Left renal cortex interstitium (tissue), 4 donors: ENCODE results near the gene PRDX1. TPM values are rescaled to one million over a fixed set of nuclear protein-coding genes. Genes with fewer than 3 reads are reported as not detected.

ENCODE experiments used
- DNase-seq, 4 donors: peaks; one replicate each; pipeline ENCODE4 v3.0.0-alpha.2; 2013; ENCODE audit warnings: low read depth in 4 of 4, low spot score in 2 of 4, missing footprints in 1 of 4
- polyA plus RNA-seq, 4 donors: library from polyadenylated mRNA; unstranded; fragments of 120-200 nt; gene quantifications; one replicate each; pipeline ENCODE4 v1.2.1, GENCODE V29; 2013; ENCODE audit not compliant: insufficient read length in 4 of 4

PRDX1 gene
- polyA plus RNA-seq = 100 to 1,000 TPM; 284 to 370 (median 317) TPM

DNA sequence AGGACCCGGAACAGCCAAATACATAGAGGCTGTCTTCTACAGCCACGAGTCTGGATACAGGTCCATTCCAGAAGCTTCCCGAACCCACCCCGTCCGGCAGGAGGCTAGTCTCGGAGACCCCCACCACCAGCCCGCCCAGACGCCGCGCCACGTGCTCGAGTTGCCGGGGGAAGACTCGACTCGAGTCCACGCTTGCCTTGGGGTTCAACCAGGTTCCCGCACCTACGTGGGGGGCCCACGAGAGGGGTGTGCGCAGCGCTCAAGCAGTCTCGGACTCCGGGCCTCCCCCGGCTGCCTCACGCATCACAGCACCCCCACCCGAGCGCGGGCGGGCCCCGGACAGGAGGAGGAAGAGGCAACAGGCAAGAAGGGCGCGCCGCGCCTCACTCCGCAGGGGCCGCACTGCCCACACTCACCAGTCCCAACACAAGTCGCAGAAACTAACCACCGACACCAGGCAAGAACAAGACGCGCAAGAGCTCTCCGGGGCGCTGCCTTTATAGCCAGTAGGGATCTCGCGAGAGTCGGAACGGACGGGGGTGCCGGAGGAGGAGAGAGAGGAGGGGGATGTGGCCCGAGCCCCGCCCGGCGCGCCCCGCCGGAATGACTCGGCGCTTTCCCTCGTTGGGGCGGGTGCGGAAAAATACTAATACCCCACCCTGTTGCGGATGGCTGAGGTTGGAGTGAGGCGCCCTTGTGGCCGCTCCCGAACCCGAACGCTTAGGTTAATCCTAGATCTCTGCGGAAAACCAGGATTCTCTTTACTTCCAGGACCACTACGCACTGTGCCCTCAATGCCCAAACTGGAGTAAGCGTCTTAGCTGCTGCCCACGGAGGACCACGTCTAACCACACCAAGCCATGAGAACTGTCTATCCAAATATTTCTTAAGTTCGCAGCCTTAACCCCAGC, at the start of gene PRDX1:
TSS of gene PRDX1 (minus strand) at position 472 of the 911 bp plus-strand sequence. CDS start 2,841 bp downstream, outside the sequence.
- DNase-seq = peak; percentile 90 to 96 (median 92)

DNA sequence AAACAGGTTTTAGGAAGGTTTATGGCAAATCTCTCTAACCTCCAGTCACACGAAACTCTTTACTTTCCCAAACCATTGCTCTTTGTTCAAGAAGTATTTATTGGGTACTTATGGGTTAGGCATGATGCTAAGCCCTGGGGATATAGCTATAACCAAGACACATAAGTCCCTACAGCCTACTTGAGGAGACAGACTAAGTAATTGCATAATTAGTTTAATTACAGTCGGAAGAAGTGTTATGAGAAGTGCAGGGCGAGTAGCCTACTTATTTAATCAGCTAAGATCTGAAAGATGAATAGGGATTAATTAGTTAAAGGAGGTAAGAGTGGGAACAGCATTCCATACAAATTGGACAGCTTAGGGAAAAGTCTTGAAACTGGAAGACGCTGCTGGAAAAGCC, 48.9 kb upstream of the PRDX1 start:
- no peak for DNase-seq

DNA sequence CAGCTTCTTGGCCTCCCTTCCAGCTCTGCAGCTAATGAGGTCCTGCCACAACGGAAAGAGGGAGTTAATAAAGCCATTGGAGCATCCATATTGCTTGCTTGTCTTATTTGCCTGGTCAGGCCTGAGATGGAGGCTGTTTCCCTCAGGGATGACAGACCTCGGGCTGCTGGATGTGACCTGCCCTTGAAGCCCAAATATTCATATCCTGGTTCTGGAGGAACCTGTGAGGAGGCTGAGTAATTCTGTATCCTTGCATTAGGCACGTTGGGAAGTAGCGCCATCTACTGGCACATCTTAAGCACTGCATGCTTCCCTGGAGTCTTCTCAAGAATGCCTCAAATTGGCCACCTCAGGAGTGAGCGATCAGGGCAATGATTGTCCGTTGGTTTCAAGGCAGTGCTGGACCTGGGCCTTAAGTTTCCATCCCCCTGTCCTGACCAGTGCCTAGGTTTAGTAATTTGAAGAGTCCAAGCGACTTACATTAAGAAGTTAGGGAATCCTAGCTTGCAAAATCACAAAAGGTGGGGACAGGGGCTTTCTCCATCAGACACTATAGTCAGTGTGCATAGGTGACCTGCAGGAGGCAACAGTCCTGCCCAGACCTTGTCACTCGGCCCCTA, 48.4 kb upstream of the PRDX1 start:
- DNase-seq = peak in 2 of 4 donors; percentile 52 to 56

DNA sequence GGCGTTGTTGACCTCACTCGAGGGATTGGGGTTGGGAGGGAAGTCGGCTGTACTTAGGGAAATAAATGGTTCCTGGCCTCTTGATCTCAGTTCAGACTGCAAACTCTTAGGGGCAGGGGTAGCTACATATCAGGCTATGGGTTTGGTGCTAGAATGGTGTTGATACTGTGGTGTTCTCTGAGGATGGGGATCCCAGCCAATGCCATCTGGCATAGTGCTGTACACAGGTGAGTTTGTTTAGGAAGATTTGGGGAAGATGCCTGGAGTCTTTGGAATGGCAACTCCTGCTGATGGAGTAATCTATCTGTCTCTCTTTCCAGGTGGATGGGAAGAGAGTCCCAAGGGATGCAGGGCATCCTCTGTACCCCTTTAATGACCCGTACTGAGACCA, 47.9 kb upstream of the PRDX1 start:
- DNase-seq = no peak

DNA sequence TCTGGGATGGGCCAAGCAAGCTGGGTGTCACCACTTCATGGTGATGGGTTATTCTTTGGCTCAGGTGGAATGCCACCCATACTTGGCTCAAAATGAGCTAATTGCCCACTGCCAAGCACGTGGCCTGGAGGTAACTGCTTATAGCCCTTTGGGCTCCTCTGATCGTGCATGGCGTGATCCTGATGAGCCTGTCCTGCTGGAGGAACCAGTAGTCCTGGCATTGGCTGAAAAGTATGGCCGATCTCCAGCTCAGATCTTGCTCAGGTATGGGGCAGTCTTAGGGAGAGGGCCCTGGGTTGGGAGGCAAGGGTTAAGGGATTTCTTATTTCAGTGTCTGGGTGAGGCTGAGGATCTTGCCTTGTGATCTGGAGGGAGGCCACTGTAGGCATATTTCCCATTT, 46.7 kb upstream of the PRDX1 start:
- DNase-seq = no peak

DNA sequence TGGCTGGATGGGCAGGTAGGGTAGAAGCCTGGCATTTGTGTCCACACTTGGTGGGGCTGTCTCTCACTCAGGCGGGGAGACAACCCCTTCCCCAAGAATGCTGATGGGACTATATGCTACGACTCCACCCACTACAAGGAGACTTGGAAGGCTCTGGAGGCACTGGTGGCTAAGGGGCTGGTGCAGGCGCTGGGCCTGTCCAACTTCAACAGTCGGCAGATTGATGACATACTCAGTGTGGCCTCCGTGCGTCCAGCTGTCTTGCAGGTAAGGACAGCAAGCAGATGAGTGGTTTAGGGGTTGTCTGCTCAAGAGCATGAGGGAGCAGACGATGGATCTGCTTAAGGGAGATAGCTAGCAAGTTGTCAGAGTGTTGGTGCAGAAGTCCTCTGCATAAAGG, 46.2 kb upstream of the PRDX1 start:
- DNase-seq = no peak

DNA sequence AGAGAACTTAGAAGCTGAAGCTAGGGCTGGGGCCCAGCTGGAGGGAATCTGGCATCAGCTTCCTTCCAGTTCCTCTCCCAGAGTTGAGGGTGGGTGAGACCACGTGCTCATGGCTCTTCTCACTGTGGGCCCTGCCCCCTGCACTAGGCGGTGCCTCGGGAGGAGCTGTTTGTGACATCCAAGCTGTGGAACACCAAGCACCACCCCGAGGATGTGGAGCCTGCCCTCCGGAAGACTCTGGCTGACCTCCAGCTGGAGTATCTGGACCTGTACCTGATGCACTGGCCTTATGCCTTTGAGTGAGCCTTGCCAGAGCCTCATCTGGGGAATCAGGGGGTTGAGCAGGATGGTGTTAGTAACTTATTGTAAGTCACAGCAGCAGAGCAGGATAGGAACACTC, 45.0 kb upstream of the PRDX1 start:
- DNase-seq = no peak

DNA sequence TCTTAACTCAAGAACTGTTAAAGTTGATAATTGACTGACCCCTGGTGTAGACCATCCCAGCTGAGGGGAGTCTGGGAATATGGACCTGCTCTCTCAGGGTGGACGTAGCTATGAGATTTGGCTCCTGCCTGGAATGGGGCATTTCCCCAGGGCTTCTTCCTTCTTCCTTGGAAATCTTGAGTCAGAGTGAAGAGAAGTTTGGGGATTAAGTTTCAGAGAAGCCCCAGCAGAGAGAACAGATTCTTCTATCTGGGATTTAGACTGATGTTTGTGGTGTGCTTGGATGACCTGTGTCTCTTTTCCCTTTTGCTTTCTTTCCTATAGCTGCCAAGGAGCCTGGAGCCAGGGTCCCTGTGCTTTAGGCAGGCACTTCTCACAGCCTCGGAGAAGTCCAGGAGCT, 42.2 kb upstream of the PRDX1 start:
- no peak for DNase-seq

DNA sequence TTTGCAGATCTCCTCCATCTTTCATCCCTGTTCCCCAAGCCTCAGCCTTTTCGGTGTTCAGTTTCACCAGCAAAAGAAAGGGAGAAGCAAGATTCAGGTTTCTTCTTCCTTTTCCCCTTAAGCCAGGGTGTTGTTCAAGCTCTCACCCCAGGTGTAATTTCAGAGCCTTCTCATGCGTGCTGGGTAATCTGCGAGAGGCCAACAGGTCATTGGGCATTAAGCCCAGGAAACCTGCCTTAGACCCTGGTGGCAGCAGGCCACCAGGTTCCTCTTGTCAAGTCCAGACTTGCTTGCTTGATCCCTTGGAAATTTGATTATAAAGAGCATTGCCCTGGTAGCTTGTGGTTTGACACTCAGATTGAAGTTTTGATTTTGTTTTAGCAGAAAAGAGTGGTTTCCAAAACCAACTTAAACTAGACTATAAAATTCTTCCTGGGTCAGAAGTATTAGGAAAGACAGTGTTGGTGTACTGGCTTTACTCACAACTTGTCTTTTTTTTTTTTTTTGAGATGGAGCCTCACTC, 35.8 kb upstream of the PRDX1 start:
- DNase-seq = no peak

DNA sequence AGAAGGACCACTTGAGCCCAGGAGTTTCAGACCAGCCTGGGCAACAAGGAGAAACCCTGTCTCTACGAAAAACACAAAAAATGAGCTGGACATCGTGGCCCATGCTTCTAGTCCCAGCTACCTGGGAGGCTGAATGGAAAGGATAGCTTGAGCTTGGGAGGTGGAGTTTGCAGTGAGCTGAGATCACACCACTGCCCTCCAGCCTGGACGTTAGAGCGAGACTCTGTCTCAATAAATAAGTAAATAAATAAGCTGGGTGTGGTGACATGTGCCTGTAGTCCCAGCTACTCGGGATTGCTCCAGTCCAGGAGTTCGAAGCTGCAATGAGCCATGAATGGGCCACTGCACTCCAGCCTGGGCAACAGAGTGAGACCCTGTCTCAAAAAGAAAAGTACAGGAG, 32.5 kb upstream of the PRDX1 start:
- no peak for DNase-seq

DNA sequence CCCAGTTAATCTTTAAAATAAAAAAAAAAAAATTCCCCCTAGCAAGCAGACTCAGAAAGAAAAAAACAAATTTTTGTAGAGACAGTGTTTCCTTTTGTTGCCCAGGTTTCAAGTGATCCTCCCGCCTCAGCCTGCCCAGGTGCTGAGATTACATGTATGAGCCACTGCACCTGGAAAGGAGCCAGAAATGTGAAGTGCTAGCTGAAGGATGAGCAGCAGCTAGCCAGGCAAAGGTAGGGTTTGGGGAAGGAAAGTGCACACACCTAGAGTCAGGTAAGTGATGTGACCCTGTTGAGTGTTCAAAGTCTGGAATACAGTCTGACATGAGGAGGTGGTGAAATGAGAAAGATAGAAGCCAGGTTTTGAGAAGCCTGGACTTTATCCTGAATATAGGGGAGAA, 30.6 kb upstream of the PRDX1 start:
- no peak for DNase-seq

DNA sequence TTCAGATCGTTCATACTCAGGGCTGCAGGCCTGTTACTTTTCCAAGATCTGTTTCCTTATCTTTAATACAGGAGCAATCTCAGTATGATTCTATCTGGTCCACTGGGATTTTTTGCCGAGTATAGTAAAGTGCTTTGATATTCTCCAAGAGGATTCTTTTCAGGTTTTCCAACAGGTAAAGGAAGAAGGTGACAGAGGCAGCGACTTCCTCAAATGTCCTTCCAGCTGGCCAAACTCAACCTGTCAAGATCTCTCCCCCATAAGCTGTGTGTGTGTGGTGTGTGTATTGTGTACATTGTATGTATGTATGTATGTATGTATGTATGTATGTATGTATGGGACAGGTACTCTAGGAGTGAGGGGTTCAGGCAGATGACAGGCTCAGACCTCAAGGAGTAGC, 30.0 kb upstream of the PRDX1 start:
- DNase-seq = no peak

DNA sequence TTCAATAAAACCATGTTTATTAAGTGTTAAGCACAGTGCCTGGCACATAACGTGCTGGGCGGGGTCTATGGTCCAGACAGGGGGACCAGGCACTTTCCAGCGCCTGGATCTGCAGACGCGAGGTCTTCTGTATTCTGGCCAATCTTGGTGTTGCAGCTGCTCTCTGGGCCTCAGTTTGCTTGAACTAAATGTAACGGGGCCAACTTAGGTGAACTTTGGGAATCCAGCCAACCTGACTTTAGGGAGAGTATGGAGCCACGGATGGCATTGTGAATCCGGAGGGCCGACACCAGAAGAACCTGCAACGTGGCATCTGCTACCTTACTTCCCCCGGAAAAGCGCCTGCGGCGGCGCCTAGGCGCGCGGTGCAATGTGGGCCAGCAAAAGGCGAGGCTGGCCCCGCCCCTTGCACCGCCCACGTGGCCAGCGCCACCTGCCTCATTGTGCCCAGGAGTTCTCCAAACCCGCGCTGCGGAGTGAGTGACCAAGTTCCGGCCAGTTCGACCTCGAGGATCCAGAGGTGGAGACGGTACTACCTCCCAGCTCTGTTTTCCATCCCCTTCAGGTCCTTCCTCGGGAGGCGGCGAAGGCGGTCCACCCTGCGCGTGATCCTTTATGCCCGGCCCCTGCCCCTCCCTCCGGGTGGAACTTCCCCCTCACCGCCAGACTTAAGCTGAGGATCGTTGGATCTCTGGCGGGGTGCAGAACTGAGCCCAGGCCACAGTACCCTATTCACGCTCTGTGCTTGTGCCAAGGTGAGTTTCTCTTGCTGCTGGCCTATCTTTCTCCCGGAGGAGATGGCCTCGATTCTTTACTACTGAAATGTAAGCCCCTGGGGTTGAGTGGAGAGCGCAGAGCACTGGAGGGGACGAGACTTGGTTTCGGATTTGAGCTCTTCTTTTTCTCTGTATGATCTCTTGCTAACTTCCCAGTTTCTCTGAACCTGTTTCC, 29.0 kb upstream of the PRDX1 start, which contains the start of gene AKR1A1:
TSS of gene AKR1A1 (plus strand) at position 426 of the 951 bp plus-strand sequence. CDS start 10,969 bp downstream, outside the sequence.
- DNase-seq = peak; percentile 80 to 90 (median 88)

DNA sequence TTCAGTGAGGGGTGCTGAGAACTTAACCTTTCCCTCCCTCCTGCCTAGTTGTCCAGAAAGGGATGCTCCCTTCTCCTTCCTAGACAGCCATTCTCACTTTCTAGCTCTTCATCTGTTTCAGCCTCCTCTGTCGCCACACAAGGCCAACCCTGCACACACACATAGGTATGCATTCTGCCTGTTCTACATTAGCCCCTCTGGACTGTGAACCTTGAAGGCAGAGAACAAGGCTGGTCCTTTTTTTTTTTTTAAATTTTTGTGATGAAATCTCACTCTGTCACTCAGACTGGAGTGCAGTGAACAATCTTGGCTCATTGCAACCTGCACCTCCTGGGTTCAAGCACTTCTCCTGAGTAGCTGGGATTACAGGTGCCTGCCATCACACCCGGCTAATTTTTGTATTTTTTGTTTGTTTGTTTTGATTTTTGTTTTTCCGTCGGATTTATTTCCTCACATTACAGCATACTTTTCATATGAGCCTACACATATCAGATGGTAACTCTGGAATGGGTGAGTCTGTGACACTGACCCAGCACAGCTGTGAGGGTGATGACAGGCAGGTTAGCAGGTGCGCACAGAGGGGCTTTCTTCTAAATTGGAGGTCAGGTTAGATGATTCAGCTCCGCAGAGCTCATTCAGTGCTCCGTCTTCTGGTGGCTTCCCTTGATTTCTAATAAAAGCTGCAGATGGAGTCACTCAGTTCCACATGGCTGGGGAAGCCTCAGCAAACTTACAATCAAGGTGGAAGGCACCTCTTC, 24.0 kb upstream of the PRDX1 start:
- DNase-seq = no peak

DNA sequence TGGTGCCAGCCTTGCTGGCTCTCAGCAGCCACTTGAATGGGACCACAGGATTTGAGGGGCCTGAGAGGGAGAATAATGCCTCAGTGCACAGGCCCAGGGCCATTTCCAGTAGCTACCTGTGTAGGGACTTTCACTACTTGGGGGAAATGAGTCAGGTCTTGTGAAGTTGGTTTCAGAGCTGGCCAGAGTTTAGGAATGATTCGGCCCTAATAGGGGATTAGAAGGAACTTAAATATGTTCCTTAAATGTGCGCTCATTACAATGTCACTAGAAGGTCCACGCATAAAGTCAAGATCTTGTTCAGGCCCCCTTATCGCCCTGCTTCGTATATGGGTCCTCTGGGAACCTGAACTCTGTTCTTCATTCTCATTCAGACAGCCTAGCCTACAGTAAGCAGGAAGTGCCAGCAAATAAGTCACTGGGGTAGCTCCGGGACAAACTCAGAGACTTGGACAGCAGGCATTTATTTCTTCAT, 23.4 kb upstream of the PRDX1 start:
- no peak for DNase-seq

DNA sequence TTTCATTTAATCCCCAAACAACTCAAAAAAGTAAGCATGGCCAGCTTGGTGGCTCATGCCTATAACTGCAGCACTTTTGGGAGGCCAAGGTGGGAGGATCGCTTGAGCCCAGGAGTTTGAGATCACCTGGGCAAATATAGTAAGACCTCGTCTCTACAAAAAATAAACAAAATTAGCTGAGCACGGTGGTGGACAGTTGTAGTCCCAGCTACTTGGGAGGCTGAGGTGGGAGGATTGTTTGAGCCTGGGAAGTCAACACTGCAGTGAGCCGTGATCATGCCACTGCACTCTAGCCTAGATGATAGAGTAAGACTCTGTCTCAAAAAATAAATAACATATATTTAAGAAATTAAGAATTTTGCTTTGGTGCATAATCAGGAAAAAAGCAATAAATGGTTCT, 22.8 kb upstream of the PRDX1 start:
- no peak for DNase-seq

DNA sequence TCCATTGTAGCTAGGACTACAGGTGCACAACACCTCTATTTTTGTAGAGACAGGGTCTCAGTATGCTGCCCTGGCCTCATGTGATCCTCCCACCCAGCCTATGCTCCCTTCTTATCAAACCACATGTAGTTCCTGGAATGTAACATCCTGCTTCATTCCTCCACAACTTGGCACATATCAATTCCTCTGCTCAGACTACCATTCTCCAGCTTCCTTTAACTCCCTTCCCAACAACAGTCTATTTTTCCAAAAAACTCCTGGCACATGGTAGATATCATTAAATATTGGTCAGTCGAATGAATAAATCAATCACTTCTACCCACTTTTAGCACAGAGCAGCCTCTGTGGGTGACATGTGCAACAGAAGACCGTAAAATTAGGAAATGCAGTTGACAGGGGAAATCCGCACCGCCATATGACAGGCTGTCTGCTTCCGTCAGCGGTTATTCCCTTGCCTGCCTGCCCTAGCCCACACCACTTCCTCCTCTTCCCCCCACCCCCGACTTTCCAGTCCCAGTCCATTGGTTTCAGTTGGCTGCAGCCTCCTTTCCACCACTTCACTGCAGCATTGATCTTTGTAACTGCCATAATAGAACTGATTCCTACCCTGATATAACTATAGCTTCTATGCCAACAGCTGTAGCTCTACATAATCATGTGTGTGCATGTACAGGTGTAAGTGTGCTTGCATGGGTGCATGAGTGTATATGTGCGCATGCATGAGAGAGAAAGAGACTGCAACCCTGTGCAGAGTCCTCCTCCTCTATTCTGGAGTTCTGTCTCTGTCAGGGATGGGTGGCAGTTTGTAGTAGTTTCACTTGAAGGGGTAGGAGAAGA, 22.1 kb upstream of the PRDX1 start:
- no peak for DNase-seq

DNA sequence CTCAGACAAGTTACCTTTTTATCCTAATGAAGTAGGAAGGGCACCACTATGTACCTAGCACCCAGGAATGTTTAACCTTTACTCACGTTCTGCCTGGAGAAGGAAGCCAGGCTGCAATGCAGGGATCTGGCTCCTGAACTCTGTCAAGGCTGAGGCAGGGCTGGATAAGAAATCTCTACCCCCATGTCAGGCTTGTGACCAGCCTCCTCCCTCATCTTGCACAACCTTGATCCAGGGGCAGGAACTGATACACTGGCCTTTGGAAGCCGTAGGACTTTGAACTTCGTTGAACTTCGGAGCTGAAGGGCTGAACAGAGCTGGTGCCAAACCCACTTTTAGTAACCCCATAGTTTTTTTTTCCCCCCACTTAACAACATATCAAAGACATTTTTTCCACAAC, 20.9 kb upstream of the PRDX1 start:
- no peak for DNase-seq

DNA sequence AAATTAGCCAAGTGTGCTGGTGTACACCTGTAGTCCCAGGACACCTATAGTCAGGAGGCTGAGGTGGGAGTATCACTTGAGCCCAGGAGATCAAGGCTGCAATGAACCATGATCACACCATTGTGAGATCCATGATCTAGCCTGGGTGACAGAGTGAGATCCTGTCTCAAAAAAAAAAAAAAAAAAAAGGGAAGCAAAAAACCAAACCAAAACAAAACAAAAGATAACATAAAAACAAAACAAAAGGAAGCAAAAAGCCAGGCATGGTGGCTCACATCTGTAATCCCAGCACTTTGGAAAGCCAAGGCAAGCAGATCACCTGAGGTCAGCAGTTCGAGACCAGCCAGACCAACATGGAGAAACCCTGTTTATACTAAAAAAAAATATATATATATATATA, 19.5 kb upstream of the PRDX1 start:
- no peak for DNase-seq
